RWPE1 (cell line): Measurements from ENCODE around the gene FAM3D.

ENCODE experiments used
- CTCF ChIA-PET: fragments of 350-600 bp; sonication (Branson Sonifier 250); formaldehyde crosslinking; extraction: SDS; loops from one replicate; lab custom pipeline; 2021; lab: Yijun Ruan, JAX
- POLR2A ChIA-PET: fragments of 400-600 bp; formaldehyde crosslinking; extraction: SDS; loops from one replicate; lab custom pipeline; 2020; ENCODE audit warnings: antibody characterized with exemption; ENCODE audit not compliant: low non-redundant PET; lab: Yijun Ruan, JAX
- DNase-seq: peaks from one replicate; pipeline ENCODE4 v3.0.0; 2012; ENCODE audit warnings: low spot score
- H3K27ac ChIP-seq: fragments of 450-650 bp; 2 replicates; pipeline ENCODE4 v1.5.1; 2017
- CTCF ChIP-seq: fragments of 450-650 bp; conservative IDR thresholded peaks from 2 replicates; pipeline ENCODE4 v1.5.1; 2017; ENCODE audit warnings: low read depth, mild to moderate bottlenecking

Gene FAM3D

GRCh38 chr3:58658508-58658907, 8.1 kb downstream of the FAM3D start:
- ChIA-PET CTCF (no interaction called here), POLR2A (no interaction called here)
- DNase-seq = no peak
- TF ChIP-seq CTCF = no peak
- H3K27ac ChIP-seq = no peak overlapping the region

- DNase-seq = no peak
- no peak for TF ChIP-seq CTCF
- H3K27ac ChIP-seq = no peak overlapping the region
- ChIA-PET POLR2A (no interaction called here), CTCF (no interaction called here)
Measured at GRCh38 chr3:58657571-58658141, 8.9 kb downstream of the FAM3D start.

GRCh38 chr3:58657036-58657520, 9.5 kb downstream of the FAM3D start:
- TF ChIP-seq CTCF = no peak
- ChIA-PET CTCF (no interaction called here), POLR2A (no interaction called here)
- no peak overlapping the region for H3K27ac ChIP-seq
- DNase-seq = no peak

GRCh38 chr3:58656631-58657030, 9.9 kb downstream of the FAM3D start:
- ChIA-PET POLR2A (no interaction called here), CTCF (no interaction called here)
- no peak for TF ChIP-seq CTCF
- DNase-seq = no peak
- no peak overlapping the region for H3K27ac ChIP-seq

- TF ChIP-seq CTCF = no peak
- no peak overlapping the region for H3K27ac ChIP-seq
- POLR2A ChIA-PET = no interaction called here
- DNase-seq = no peak
- CTCF ChIA-PET = interaction anchor here (0.6 kb wide), 1 partner anchor 75 kb away, joined by 4 read pairs; no protein-coding TSS in a partner anchor
Measured at GRCh38 chr3:58654466-58654865, 12.1 kb downstream of the FAM3D start.

GRCh38 chr3:58652624-58653023, 13.9 kb downstream of the FAM3D start:
- POLR2A ChIA-PET = no interaction called here
- CTCF ChIA-PET = no interaction called here
- no peak for TF ChIP-seq CTCF
- no peak overlapping the region for H3K27ac ChIP-seq
- DNase-seq = no peak
